Tibial artery (tissue), 4 donors: Measurements from ENCODE around the gene CREB5.

Source experiments
- DNase-seq, 2 donors: peaks; one replicate each; pipeline ENCODE4 v3.0.0-alpha.2; 2019
- H3K27ac ChIP-seq, 2 donors: fragments of 200-600 bp; sonication (generic) in 1 of 2; 1 replicate in 1 of 2; 2 replicates in 1 of 2; pipeline ENCODE4 v1.5.1; 2018 to 2019; ENCODE audit warnings: mild to moderate bottlenecking in 1 of 2
- H3K27me3 ChIP-seq, 2 donors: fragments of 200-600 bp; sonication (generic) in 1 of 2; one replicate each; pipeline versions ENCODE4 v1.5.1 to v1.6.0; 2016 to 2019
- H3K36me3 ChIP-seq, 3 donors: fragments of 200-600 bp; sonication (generic) in 2 of 3; one replicate each; pipeline ENCODE4 v1.5.1; 2016 to 2019; ENCODE audit warnings: mild to moderate bottlenecking in 2 of 3
- H3K4me1 ChIP-seq, 4 donors: fragments of 200-600 bp; sonication (generic) in 2 of 4; 1 replicate in 3 of 4; 2 replicates in 1 of 4; pipeline ENCODE4 v1.5.1; 2016 to 2019
- H3K4me3 ChIP-seq, 2 donors: fragments of 200-600 bp; sonication (generic) in 1 of 2; 1 replicate in 1 of 2; 2 replicates in 1 of 2; pipeline ENCODE4 v1.5.1; 2018 to 2019; ENCODE audit warnings: mild to moderate bottlenecking in 2 of 2
- H3K9me3 ChIP-seq, 3 donors: fragments of 200-600 bp; sonication (generic) in 1 of 3; one replicate each; pipeline ENCODE4 v1.5.1; 2016 to 2019
- CTCF ChIP-seq, 2 experiments: fragments of 200-600 bp in 1 of 2; fragments of 450-650 bp in 1 of 2; IDR thresholded peaks; one replicate each; pipeline ENCODE4 v1.5.1; 2017 to 2019; ENCODE audit warnings: antibody characterized with exemption in 2 of 2, mild to moderate bottlenecking in 1 of 2, moderate library complexity in 1 of 2
- intact Hi-C: fragments of 100-400 bp; cut with DNase I; formaldehyde crosslinking; loops from one replicate; pipeline ENCODE4 v1.15.0; 2023; ENCODE audit warnings: low total_unique reads

The CREB5 gene

GRCh38 chr7:28410628-28411531 is 1.4 kb upstream of the CREB5 start:
- DNase-seq, result peak; percentile 77 to 78
- intact Hi-C loops, result loop anchor here (10.0 kb wide), 1 partner anchor 214 kb away; no protein-coding TSS in a partner anchor
- no peaks in the 10 kb centered on the region for H3K9me3 ChIP-seq
- H3K27ac ChIP-seq, result peak overlapping the region; percentile 77 to 81
- no peak for TF ChIP-seq CTCF (IDR thresholded peaks at IDR 0.05)
- H3K4me3 ChIP-seq, result peak overlapping the region; percentile 76 to 77
- peaks cover 0 to 34% (median 21%) of the 10 kb centered on the region in 4 donors for H3K4me1 ChIP-seq
- no peaks in the 10 kb centered on the region for H3K36me3 ChIP-seq
- H3K27me3 ChIP-seq, result no peaks in the 10 kb centered on the region

- no peaks in the 10 kb centered on the region for H3K36me3 ChIP-seq
- H3K27ac ChIP-seq, result no peak overlapping the region
- intact Hi-C loops, result loop anchor here (10.0 kb wide), 1 partner anchor 212 kb away; no protein-coding TSS in a partner anchor
- H3K4me1 ChIP-seq, result peaks cover 0 to 21% (median 10%) of the 10 kb centered on the region in 4 donors
- H3K27me3 ChIP-seq, result no peaks in the 10 kb centered on the region
- H3K4me3 ChIP-seq, result no peak overlapping the region
- DNase-seq, result no peak
- no peak for TF ChIP-seq CTCF (IDR thresholded peaks at IDR 0.05)
- H3K9me3 ChIP-seq, result no peaks in the 10 kb centered on the region
Observed at GRCh38 chr7:28413011-28413410, 693 bp downstream of the CREB5 start.

GRCh38 chr7:28414453-28414852 is 2.1 kb downstream of the CREB5 start:
- Histone ChIP-seq H3K36me3 (no peaks in the 10 kb centered on the region), H3K9me3 (no peaks in the 10 kb centered on the region), H3K27ac (no peak overlapping the region), H3K4me1 (peaks cover 0 to 19% (median 8%) of the 10 kb centered on the region in 4 donors), H3K27me3 (no peaks in the 10 kb centered on the region), H3K4me3 (no peak overlapping the region)
- no peak for DNase-seq
- no peak for TF ChIP-seq CTCF (IDR thresholded peaks at IDR 0.05)
- intact Hi-C loops, result loop anchor here (10.0 kb wide), 1 partner anchor 210 kb away; no protein-coding TSS in a partner anchor

GRCh38 chr7:28417321-28417940 is 5.1 kb downstream of the CREB5 start:
- Histone ChIP-seq H3K27me3 (no peaks in the 10 kb centered on the region), H3K4me3 (no peak overlapping the region), H3K36me3 (no peaks in the 10 kb centered on the region), H3K9me3 (no peaks in the 10 kb centered on the region), H3K27ac (no peak overlapping the region), H3K4me1 (peaks cover 0 to 11% (median 2%) of the 10 kb centered on the region in 4 donors)
- no peak for TF ChIP-seq CTCF (IDR thresholded peaks at IDR 0.05)
- no peak for DNase-seq
- intact Hi-C loops, result loop anchor here (10.0 kb wide), 1 partner anchor 207 kb away; no protein-coding TSS in a partner anchor

- no peak overlapping the region for H3K4me3 ChIP-seq
- no peak for TF ChIP-seq CTCF (IDR thresholded peaks at IDR 0.05)
- intact Hi-C loops, result loop anchor here (10.0 kb wide), 1 partner anchor 206 kb away; no protein-coding TSS in a partner anchor
- H3K27ac ChIP-seq, result no peak overlapping the region
- H3K4me1 ChIP-seq, result peaks cover 0 to 11% (median 2%) of the 10 kb centered on the region in 4 donors
- no peak for DNase-seq
- H3K9me3 ChIP-seq, result no peaks in the 10 kb centered on the region
- H3K27me3 ChIP-seq, result no peaks in the 10 kb centered on the region
- no peaks in the 10 kb centered on the region for H3K36me3 ChIP-seq
Observed at GRCh38 chr7:28418311-28418710, 6.0 kb downstream of the CREB5 start.
